SK-N-SH (cell line): ENCODE data around the gene USH1C. TPM values are rescaled to one million over a fixed set of nuclear protein-coding genes. Genes with fewer than 3 reads are reported as not detected.

Source experiments
- CTCF ChIA-PET: fragments of 300-600, 350-600 bp; formaldehyde crosslinking; extraction: SDS; loops from one replicate; lab custom pipeline; 2021; lab: Yijun Ruan, JAX
- POLR2A ChIA-PET: fragments of 350-600 bp; sonication (Branson Sonifier 250); formaldehyde crosslinking; extraction: SDS; loops from one replicate; lab custom pipeline; 2020; ENCODE audit warnings: antibody characterized with exemption, inconsistent platforms; lab: Yijun Ruan, JAX
- DNase-seq: peaks from one replicate; pipeline ENCODE4 v3.0.0; 2012
- H2AFZ ChIP-seq: fragments of 200-600 bp; sonication (generic); 2 replicates; pipeline ENCODE4 v1.8.1; 2016; ENCODE audit warnings: antibody characterized with exemption, mild to moderate bottlenecking, low read depth
- H3F3A ChIP-seq: fragments of 200-600 bp; sonication (generic); replicated peaks from 2 replicates; pipeline ENCODE3; 2016; ENCODE audit warnings: antibody characterized with exemption, mild to moderate bottlenecking; ENCODE audit not compliant: insufficient read depth
- H3K27ac ChIP-seq, 2 experiments: fragments of 200-500 bp in 1 of 2; fragments of 200-600 bp in 1 of 2; sonication (Bioruptor generic) in 1 of 2; sonication (generic), shearing (Covaris generic) in 1 of 2; 2 replicates each; pipeline versions ENCODE4 v1.5.1 to v1.6.1; 2014 to 2016; ENCODE audit warnings: low read depth in 2 of 2, inconsistent platforms in 1 of 2, low read length in 1 of 2, mild to moderate bottlenecking in 1 of 2, mixed read lengths in 1 of 2
- H3K27me3 ChIP-seq: fragments of 200-600 bp; sonication (generic), shearing (Covaris generic); 2 replicates; pipeline ENCODE4 v1.6.1; 2016; ENCODE audit warnings: mixed run types; ENCODE audit not compliant: insufficient read depth
- H3K36me3 ChIP-seq, 2 experiments: fragments of 200-500 bp in 1 of 2; fragments of 200-600 bp in 1 of 2; sonication (Bioruptor generic) in 1 of 2; sonication (generic) in 1 of 2; replicated peaks in 1 of 2; 2 replicates each; pipeline versions ENCODE3 to v1.5.1; 2014 to 2016; ENCODE audit warnings: low read length in 1 of 2, mild to moderate bottlenecking in 1 of 2; ENCODE audit not compliant: insufficient read depth in 2 of 2, control insufficient read depth in 1 of 2
- H3K4me1 ChIP-seq, 2 experiments: fragments of 200-500 bp in 1 of 2; fragments of 200-600 bp in 1 of 2; sonication (Bioruptor generic) in 1 of 2; sonication (generic), shearing (Covaris generic) in 1 of 2; 2 replicates each; pipeline versions ENCODE4 v1.5.1 to v1.6.1; 2014 to 2016; ENCODE audit warnings: low read depth in 1 of 2, low read length in 1 of 2, mixed run types in 1 of 2; ENCODE audit not compliant: insufficient read depth in 2 of 2, control insufficient read depth in 1 of 2
- H3K4me2 ChIP-seq: fragments of 200-600 bp; sonication (generic), shearing (Covaris generic); 2 replicates; pipeline ENCODE4 v1.6.1; 2017; ENCODE audit warnings: mixed run types
- H3K4me3 ChIP-seq, 2 experiments: fragments of 200-500 bp in 1 of 2; fragments of 200-600 bp in 1 of 2; sonication (Bioruptor generic) in 1 of 2; sonication (generic), shearing (Covaris generic) in 1 of 2; 2 replicates each; pipeline versions ENCODE4 v1.5.1 to v1.8.1; 2014 to 2016; ENCODE audit warnings: low read depth in 2 of 2, inconsistent platforms in 1 of 2, low read length in 1 of 2, mild to moderate bottlenecking in 1 of 2, mixed read lengths in 1 of 2, moderate library complexity in 1 of 2
- H3K79me2 ChIP-seq: fragments of 200-600 bp; sonication (generic); 2 replicates; pipeline ENCODE4 v1.8.1; 2017; ENCODE audit warnings: mild to moderate bottlenecking; ENCODE audit not compliant: insufficient read depth
- H3K9ac ChIP-seq: fragments of 200-600 bp; sonication (generic); 2 replicates; pipeline ENCODE4 v1.6.1; 2017; ENCODE audit warnings: mixed run types
- H3K9me2 ChIP-seq: fragments of 200-600 bp; sonication (generic); 2 replicates; pipeline ENCODE4 v1.6.1; 2017; ENCODE audit warnings: mixed run types
- H3K9me3 ChIP-seq: fragments of 200-600 bp; sonication (generic); 2 replicates; pipeline ENCODE4 v1.6.1; 2017; ENCODE audit warnings: mixed run types, mild to moderate bottlenecking, moderate library complexity
- H4K20me1 ChIP-seq: fragments of 200-600 bp; sonication (generic); 2 replicates; pipeline ENCODE4 v1.6.1; 2017; ENCODE audit warnings: mild to moderate bottlenecking, mixed run types; ENCODE audit not compliant: insufficient read depth
- CHD2 ChIP-seq: fragments of 150-350 bp; IDR thresholded peaks from 2 replicates; pipeline ENCODE4 v1.6.1; 2018; ENCODE audit warnings: low read length; ENCODE audit not compliant: partially characterized antibody
- ELF1 ChIP-seq: IDR thresholded peaks from 2 replicates; pipeline ENCODE4 v1.4.0; 2012
- FOSL2 ChIP-seq: IDR thresholded peaks from 2 replicates; pipeline ENCODE4 v1.4.0; 2012; ENCODE audit warnings: low read depth, mild to moderate bottlenecking, moderate library complexity, borderline replicate concordance
- FOXM1 ChIP-seq: IDR thresholded peaks from 2 replicates; pipeline ENCODE4 v1.4.0; 2012; ENCODE audit warnings: low read depth, mild to moderate bottlenecking
- GABPA ChIP-seq: IDR thresholded peaks from 2 replicates; pipeline ENCODE4 v1.4.0; 2012; ENCODE audit warnings: low read depth, mild to moderate bottlenecking
- MEF2A ChIP-seq: IDR thresholded peaks from 2 replicates; pipeline ENCODE4 v1.4.0; 2012; ENCODE audit warnings: low read depth, borderline replicate concordance
- NFIC ChIP-seq: IDR thresholded peaks from 2 replicates; pipeline ENCODE4 v1.4.0; 2012; ENCODE audit warnings: borderline replicate concordance
- NRF1 ChIP-seq: IDR thresholded peaks from 2 replicates; pipeline ENCODE4 v1.6.1; 2012; ENCODE audit warnings: low read depth, mild to moderate bottlenecking, low read length
- RCOR1 ChIP-seq: fragments of 150-350 bp; IDR thresholded peaks from 2 replicates; pipeline ENCODE4 v1.6.1; 2017; ENCODE audit warnings: antibody characterized with exemption, low read length
- RFX5 ChIP-seq: IDR thresholded peaks from 2 replicates; pipeline ENCODE4 v1.6.1; 2012; ENCODE audit warnings: mild to moderate bottlenecking, improper control_type of control experiment, low read length
- RXRA ChIP-seq: IDR thresholded peaks from 2 replicates; pipeline ENCODE4 v1.4.0; 2012; ENCODE audit warnings: low read depth, mild to moderate bottlenecking, borderline replicate concordance
- SMC3 ChIP-seq: IDR thresholded peaks from 2 replicates; pipeline ENCODE4 v1.6.1; 2012; ENCODE audit warnings: low read depth, low read length, improper control_type of control experiment
- TAF1 ChIP-seq: IDR thresholded peaks from 2 replicates; pipeline ENCODE4 v1.6.1; 2012; ENCODE audit warnings: low read depth, mild to moderate bottlenecking, low read length, moderate library complexity, borderline replicate concordance
- TCF12 ChIP-seq: IDR thresholded peaks from 2 replicates; pipeline ENCODE4 v1.4.0; 2012
- TEAD4 ChIP-seq: IDR thresholded peaks from 2 replicates; pipeline ENCODE4 v1.4.0; 2012; ENCODE audit warnings: mild to moderate bottlenecking, borderline replicate concordance; ENCODE audit not compliant: insufficient read depth
- YY1 ChIP-seq: IDR thresholded peaks from 2 replicates; pipeline ENCODE4 v1.4.0; 2012; ENCODE audit warnings: low read depth, mild to moderate bottlenecking
- WGBS: methylation state at CpG from one replicate; pipeline ENCODE4 v1.1.6; 2017; ENCODE audit warnings: low lambda C conversion rate; 5-methylcytosine and 5-hydroxymethylcytosine counted together
- polyA plus RNA-seq, 3 experiments: library from polyadenylated mRNA; depleted of rRNA; stranded (reverse); fragments of >200 nt; gene quantifications; 2 replicates each; pipeline ENCODE4 v1.2.3, GENCODE V29; 2012
- TF ChIP-seq, protein P1 (sequence below): IDR thresholded peaks from 2 replicates; pipeline ENCODE4; 2012
- TF ChIP-seq, protein P2 (sequence below): IDR thresholded peaks from 2 replicates; pipeline ENCODE4 v1.4.0; 2012; ENCODE audit warnings: low read depth, borderline replicate concordance
- TF ChIP-seq, protein P3 (sequence below): fragments of 150-350 bp; IDR thresholded peaks from 2 replicates; pipeline ENCODE4 v1.6.1; 2016; ENCODE audit warnings: mild to moderate bottlenecking, low read depth, low read length
- TF ChIP-seq, protein P4 (sequence below): IDR thresholded peaks from 2 replicates; pipeline ENCODE4 v1.4.0; 2012; ENCODE audit warnings: low read depth, borderline replicate concordance

Gene USH1C
- polyA plus RNA-seq, 1 of the 3 experiments (the other 2 are of a cell fraction) = not detected

DNA sequence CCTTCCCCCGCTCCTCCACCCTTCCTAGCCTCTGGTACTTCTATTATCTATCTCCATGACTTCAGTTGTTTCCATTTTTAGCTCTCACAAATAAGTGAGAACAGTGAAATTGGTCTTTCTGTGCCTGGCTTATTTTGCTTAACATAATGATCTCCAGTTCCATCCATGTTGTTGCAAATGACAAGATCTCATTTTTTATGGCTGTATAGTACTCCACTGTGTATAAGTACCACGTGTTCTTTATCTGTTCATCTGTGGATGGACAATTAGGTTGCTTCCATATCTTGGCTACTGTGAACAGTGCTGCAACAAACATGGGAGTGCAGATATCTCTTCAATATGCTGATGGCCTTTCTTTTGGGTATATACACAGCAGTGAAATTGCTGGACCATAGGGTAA is 60.7 kb downstream of the USH1C start:
- H3K4me2 ChIP-seq = no peak overlapping the region
- no peaks in the 10 kb centered on the region for H3K79me2 ChIP-seq
- no peaks in the 10 kb centered on the region for H3K9me3 ChIP-seq
- H3K36me3 ChIP-seq = no peaks in the 10 kb centered on the region
- H3K4me3 ChIP-seq = no peak overlapping the region
- CTCF ChIA-PET = interaction anchor here (0.6 kb wide), 1 partner anchor 253 kb away, joined by 4 read pairs; no protein-coding TSS in a partner anchor
- no peak overlapping the region for H3K9ac ChIP-seq
- H3K4me1 ChIP-seq = peaks cover 0 to 8% of the 10 kb centered on the region in 2 experiments; a peak in 1 of 4 replicates
- H3K9me2 ChIP-seq = no peaks in the 10 kb centered on the region
- DNase-seq = no peak
- H3F3A ChIP-seq = no peaks in the 10 kb centered on the region
- no peak for TF ChIP-seq MEF2A
- no peak for TF ChIP-seq TCF12
- no peak for TF ChIP-seq RCOR1
- no peak for TF ChIP-seq RFX5
- TF ChIP-seq, protein P1, sequence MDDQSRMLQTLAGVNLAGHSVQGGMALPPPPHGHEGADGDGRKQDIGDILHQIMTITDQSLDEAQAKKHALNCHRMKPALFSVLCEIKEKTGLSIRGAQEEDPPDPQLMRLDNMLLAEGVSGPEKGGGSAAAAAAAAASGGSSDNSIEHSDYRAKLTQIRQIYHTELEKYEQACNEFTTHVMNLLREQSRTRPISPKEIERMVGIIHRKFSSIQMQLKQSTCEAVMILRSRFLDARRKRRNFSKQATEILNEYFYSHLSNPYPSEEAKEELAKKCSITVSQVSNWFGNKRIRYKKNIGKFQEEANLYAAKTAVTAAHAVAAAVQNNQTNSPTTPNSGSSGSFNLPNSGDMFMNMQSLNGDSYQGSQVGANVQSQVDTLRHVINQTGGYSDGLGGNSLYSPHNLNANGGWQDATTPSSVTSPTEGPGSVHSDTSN = no peak
- TF ChIP-seq GABPA = no peak
- TF ChIP-seq FOXM1 = no peak
- no peak for TF ChIP-seq NFIC
- TF ChIP-seq, protein P2, sequence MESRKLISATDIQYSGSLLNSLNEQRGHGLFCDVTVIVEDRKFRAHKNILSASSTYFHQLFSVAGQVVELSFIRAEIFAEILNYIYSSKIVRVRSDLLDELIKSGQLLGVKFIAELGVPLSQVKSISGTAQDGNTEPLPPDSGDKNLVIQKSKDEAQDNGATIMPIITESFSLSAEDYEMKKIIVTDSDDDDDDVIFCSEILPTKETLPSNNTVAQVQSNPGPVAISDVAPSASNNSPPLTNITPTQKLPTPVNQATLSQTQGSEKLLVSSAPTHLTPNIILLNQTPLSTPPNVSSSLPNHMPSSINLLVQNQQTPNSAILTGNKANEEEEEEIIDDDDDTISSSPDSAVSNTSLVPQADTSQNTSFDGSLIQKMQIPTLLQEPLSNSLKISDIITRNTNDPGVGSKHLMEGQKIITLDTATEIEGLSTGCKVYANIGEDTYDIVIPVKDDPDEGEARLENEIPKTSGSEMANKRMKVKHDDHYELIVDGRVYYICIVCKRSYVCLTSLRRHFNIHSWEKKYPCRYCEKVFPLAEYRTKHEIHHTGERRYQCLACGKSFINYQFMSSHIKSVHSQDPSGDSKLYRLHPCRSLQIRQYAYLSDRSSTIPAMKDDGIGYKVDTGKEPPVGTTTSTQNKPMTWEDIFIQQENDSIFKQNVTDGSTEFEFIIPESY = no peak
- no peak for TF ChIP-seq FOSL2
- TF ChIP-seq, protein P3, sequence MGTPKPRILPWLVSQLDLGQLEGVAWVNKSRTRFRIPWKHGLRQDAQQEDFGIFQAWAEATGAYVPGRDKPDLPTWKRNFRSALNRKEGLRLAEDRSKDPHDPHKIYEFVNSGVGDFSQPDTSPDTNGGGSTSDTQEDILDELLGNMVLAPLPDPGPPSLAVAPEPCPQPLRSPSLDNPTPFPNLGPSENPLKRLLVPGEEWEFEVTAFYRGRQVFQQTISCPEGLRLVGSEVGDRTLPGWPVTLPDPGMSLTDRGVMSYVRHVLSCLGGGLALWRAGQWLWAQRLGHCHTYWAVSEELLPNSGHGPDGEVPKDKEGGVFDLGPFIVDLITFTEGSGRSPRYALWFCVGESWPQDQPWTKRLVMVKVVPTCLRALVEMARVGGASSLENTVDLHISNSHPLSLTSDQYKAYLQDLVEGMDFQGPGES = no peak
- TF ChIP-seq SMC3 = no peak
- no peak for TF ChIP-seq CHD2
- TF ChIP-seq RXRA = no peak
- no peak for TF ChIP-seq TEAD4
- no peak for TF ChIP-seq ELF1
- TF ChIP-seq TAF1 = no peak
- TF ChIP-seq YY1 = no peak
- TF ChIP-seq, protein P4, sequence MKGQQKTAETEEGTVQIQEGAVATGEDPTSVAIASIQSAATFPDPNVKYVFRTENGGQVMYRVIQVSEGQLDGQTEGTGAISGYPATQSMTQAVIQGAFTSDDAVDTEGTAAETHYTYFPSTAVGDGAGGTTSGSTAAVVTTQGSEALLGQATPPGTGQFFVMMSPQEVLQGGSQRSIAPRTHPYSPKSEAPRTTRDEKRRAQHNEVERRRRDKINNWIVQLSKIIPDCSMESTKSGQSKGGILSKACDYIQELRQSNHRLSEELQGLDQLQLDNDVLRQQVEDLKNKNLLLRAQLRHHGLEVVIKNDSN = no peak
- no peak for TF ChIP-seq NRF1
- H3K27ac ChIP-seq = no peak overlapping the region
- WGBS = 16% methylated on average over 2 of the region's 2 CpGs
- H3K27me3 ChIP-seq = no peaks in the 10 kb centered on the region
- H4K20me1 ChIP-seq = no peaks in the 10 kb centered on the region
- no peak overlapping the region for H2AFZ ChIP-seq
- POLR2A ChIA-PET = no interaction called here
